Ureter (tissue), 1 donor: ENCODE measurements around the gene MYLK. TPM values are rescaled to one million over a fixed set of nuclear protein-coding genes. Genes with fewer than 3 reads are reported as not detected.

Experiments
- DNase-seq: peaks from one replicate; pipeline ENCODE4 v3.0.0-alpha.2; 2020; ENCODE audit warnings: low spot score
- total RNA-seq: library from RNA; stranded (reverse); gene quantifications from one replicate; pipeline ENCODE4 v1.2.4, GENCODE V29; 2023
- donor health status: DM: yes; HTN: yes; CAD: no.

The MYLK gene
- total RNA-seq, 1 donor from 2014 or later, result 942 TPM

- DNase-seq, result peak; percentile 81
Observed at GRCh38 chr3:123700791-123701722, 183.1 kb downstream of the MYLK start.

GRCh38 chr3:123698813-123699212 lies 185.3 kb downstream of the MYLK start:
- DNase-seq, result no peak

- no peak for DNase-seq
Observed at GRCh38 chr3:123696808-123697207, 187.3 kb downstream of the MYLK start.

- DNase-seq, result no peak
Observed at GRCh38 chr3:123695731-123696640, 188.1 kb downstream of the MYLK start.

- no peak for DNase-seq
Observed at GRCh38 chr3:123695152-123695551, 189.0 kb downstream of the MYLK start.

- no peak for DNase-seq
Observed at GRCh38 chr3:123694366-123695087, 189.6 kb downstream of the MYLK start.

GRCh38 chr3:123693584-123694190 lies 190.4 kb downstream of the MYLK start:
- DNase-seq, result no peak

- no peak for DNase-seq
Observed at GRCh38 chr3:123692671-123693070, 191.5 kb downstream of the MYLK start.

- DNase-seq, result no peak
Observed at GRCh38 chr3:123692041-123692440, 192.1 kb downstream of the MYLK start.

- DNase-seq, result no peak
Observed at GRCh38 chr3:123689831-123690230, 194.3 kb downstream of the MYLK start.

GRCh38 chr3:123688241-123688747 lies 195.8 kb downstream of the MYLK start:
- no peak for DNase-seq

- DNase-seq, result no peak
Observed at GRCh38 chr3:123687286-123687685, 196.8 kb downstream of the MYLK start.

- no peak for DNase-seq
Observed at GRCh38 chr3:123686251-123686650, 197.9 kb downstream of the MYLK start.

GRCh38 chr3:123685780-123686179 lies 198.4 kb downstream of the MYLK start:
- DNase-seq, result no peak

GRCh38 chr3:123684636-123685035 lies 199.5 kb downstream of the MYLK start:
- no peak for DNase-seq

GRCh38 chr3:123684209-123684608 lies 199.9 kb downstream of the MYLK start:
- DNase-seq, result no peak

GRCh38 chr3:123683505-123684154 lies 200.5 kb downstream of the MYLK start:
- DNase-seq, result no peak

- DNase-seq, result no peak
Observed at GRCh38 chr3:123682781-123683504, 201.2 kb downstream of the MYLK start.

GRCh38 chr3:123682302-123682701 lies 201.8 kb downstream of the MYLK start:
- DNase-seq, result no peak
